ENCODE results near the gene HBG2.

Gene HBG2

DNA sequence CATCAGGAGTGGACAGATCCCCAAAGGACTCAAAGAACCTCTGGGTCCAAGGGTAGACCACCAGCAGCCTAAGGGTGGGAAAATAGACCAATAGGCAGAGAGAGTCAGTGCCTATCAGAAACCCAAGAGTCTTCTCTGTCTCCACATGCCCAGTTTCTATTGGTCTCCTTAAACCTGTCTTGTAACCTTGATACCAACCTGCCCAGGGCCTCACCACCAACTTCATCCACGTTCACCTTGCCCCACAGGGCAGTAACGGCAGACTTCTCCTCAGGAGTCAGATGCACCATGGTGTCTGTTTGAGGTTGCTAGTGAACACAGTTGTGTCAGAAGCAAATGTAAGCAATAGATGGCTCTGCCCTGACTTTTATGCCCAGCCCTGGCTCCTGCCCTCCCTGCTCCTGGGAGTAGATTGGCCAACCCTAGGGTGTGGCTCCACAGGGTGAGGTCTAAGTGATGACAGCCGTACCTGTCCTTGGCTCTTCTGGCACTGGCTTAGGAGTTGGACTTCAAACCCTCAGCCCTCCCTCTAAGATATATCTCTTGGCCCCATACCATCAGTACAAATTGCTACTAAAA lies 27.8 kb downstream of the HBG2 start, which contains the start of gene HBB:
TSS of gene HBB (minus strand) at position 340 of the 579 bp plus-strand sequence. CDS start at position 290, 50 bp downstream.
- no peak for DNase-seq

DNA sequence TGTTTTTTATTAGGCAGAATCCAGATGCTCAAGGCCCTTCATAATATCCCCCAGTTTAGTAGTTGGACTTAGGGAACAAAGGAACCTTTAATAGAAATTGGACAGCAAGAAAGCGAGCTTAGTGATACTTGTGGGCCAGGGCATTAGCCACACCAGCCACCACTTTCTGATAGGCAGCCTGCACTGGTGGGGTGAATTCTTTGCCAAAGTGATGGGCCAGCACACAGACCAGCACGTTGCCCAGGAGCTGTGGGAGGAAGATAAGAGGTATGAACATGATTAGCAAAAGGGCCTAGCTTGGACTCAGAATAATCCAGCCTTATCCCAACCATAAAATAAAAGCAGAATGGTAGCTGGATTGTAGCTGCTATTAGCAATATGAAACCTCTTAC lies 29.1 kb downstream of the HBG2 start:
- DNase-seq, result no peak

DNA sequence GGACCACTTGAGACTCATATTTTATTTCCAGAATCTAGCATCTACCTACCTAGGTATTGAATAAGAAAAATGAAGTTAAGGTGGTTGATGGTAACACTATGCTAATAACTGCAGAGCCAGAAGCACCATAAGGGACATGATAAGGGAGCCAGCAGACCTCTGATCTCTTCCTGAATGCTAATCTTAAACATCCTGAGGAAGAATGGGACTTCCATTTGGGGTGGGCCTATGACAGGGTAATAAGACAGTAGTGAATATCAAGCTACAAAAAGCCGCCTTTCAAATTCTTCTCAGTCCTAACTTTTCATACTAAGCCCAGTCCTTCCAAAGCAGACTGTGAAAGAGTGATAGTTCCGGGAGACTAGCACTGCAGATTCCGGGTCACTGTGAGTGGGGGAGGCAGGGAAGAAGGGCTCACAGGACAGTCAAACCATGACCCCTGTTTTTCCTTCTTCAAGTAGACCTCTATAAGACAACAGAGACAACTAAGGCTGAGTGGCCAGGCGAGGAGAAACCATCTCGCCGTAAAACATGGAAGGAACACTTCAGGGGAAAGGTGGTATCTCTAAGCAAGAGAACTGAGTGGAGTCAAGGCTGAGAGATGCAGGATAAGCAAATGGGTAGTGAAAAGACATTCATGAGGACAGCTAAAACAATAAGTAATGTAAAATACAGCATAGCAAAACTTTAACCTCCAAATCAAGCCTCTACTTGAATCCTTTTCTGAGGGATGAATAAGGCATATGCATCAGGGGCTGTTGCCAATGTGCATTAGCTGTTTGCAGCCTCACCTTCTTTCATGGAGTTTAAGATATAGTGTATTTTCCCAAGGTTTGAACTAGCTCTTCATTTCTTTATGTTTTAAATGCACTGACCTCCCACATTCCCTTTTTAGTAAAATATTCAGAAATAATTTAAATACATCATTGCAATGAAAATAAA lies 29.8 kb downstream of the HBG2 start:
- no peak for DNase-seq

DNA sequence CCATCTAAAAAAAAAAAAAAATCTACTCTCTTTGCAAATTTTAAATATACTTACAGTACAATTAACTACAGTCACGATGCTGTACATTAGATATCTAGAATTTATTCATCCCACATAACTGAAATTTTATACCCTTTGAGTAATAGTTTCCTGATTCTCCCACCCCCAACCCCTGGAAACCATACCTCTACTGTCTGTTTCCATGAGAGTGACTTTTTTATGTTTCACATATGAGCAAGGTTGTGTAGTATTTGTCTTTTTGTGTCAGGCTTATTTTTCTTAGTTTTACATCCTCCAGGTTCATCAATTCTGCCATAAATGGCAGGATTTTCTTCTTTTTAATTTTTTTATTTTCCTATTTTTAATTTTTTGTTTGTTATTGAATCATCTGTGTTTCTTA lies 30.9 kb downstream of the HBG2 start:
- DNase-seq, result no peak

DNA sequence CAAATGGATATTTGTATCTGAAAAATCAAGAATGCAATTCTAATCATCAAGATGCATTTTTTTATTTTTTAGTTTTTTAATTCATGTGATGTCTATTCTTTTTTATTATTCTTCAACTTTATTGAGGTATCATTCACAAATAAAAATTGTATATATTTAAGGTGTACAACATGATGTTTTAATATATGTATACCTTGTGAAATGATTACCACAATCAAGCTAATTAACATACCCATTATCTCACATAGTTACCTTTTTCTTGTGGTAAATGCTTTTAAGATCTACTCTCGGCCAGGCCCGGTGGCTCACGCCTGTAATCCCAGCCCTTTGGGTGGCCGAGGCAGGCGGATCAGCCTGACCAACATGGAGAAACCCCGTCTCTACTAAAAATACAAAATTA lies 31.4 kb downstream of the HBG2 start:
- no peak for DNase-seq

DNA sequence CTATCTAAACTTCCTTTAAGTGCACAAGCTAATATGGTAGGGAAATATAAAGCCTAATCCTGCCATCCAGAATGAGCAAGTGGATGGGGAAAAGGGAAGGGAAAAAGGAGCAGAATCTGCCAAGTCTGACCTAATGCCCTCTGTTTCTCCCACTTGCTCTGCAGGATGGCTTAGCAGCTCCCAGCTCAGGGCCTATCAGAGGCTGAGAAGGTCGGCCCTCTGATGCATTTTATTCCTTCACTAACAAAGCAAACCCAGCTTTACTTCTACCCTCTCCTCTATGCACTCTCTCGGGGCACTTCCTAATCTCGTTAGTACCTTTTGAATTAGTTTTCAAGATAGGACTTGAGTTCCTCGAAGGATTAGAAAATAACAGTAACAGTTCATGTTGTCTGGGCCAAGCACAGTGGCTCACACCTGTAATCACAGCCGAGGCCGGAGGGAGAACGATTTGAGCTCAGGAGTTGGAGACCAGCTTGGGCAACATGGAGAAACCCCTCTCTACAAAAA lies 44.1 kb downstream of the HBG2 start:
- DNase-seq, result no peak

DNA sequence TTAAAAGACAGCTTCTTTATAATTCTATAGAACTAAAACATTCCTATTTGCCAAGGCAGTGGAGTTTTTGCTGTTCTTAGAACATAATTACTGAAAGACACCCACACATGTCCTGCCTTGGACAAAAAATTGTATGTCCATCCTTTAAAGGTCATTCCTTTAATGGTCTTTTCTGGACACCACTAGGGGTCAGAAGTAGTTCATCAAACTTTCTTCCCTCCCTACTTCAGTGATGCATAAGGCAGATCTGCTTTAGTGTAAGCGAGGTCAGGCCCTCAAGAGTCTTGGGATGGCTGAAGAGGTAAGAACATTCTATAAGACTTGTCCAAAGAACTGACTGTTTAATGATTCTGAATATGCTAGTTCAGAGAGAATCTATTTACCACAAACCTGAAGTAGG lies 49.8 kb downstream of the HBG2 start:
- peak; percentile 42 for DNase-seq

DNA sequence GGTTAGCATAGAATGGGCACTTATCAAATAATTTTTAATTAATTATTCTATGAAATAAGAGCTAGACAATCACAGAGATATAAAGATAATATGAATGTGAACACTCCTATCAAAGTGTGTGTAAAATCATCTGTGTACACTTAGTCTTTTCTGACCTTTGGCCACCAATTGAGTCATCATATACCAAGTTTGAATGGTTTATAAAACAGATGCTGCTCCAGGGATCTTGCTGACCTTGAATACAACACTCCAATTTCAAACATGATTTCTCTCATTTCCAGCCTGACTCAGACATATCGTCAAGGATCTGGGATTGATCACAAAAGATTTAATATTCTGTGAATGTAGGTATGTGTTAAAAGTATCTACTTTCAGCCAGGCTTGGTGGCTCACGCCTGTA lies 51.2 kb downstream of the HBG2 start:
- DNase-seq, result no peak
